Measurements from ENCODE around the gene MPPED1.

The MPPED1 gene

GRCh38 chr22:43526946-43527345, 115.1 kb downstream of the MPPED1 start:
- no peak for DNase-seq
- Mint-ChIP-seq H3K27me3 (ENCODE audit: low read depth, poor library complexity) (peaks cover 23% of the 10 kb centered on the region), H3K4me1 (peaks cover 13% of the 10 kb centered on the region), H3K36me3 (ENCODE audit: low read depth) (no peaks in the 10 kb centered on the region), H3K9me3 (no peaks in the 10 kb centered on the region), H3K27ac (no peak overlapping the region), H3K4me3 (no peak overlapping the region)
- no peak for TF ChIP-seq CTCF (IDR thresholded peaks at IDR 0.05)

GRCh38 chr22:43528601-43529360, 117.0 kb downstream of the MPPED1 start:
- no peak for DNase-seq
- no peak for TF ChIP-seq CTCF (IDR thresholded peaks at IDR 0.05)
- Mint-ChIP-seq H3K9me3 (no peaks in the 10 kb centered on the region), H3K27ac (no peak overlapping the region), H3K4me1 (peaks cover 13% of the 10 kb centered on the region), H3K27me3 (ENCODE audit: low read depth, poor library complexity) (peaks cover 23% of the 10 kb centered on the region), H3K36me3 (ENCODE audit: low read depth) (no peaks in the 10 kb centered on the region), H3K4me3 (no peak overlapping the region)

GRCh38 chr22:43529461-43529860, 117.6 kb downstream of the MPPED1 start:
- H3K4me1 Mint-ChIP-seq: peaks cover 13% of the 10 kb centered on the region
- no peaks in the 10 kb centered on the region for H3K9me3 Mint-ChIP-seq
- DNase-seq: no peak
- H3K4me3 Mint-ChIP-seq: no peak overlapping the region
- no peaks in the 10 kb centered on the region for H3K36me3 Mint-ChIP-seq (ENCODE audit: low read depth)
- H3K27ac Mint-ChIP-seq: no peak overlapping the region
- no peak for TF ChIP-seq CTCF (IDR thresholded peaks at IDR 0.05)
- H3K27me3 Mint-ChIP-seq (ENCODE audit: low read depth, poor library complexity): peaks cover 23% of the 10 kb centered on the region

- Mint-ChIP-seq H3K4me1 (peaks cover 13% of the 10 kb centered on the region), H3K27ac (no peak overlapping the region), H3K4me3 (no peak overlapping the region), H3K27me3 (ENCODE audit: low read depth, poor library complexity) (peaks cover 18% of the 10 kb centered on the region), H3K36me3 (ENCODE audit: low read depth) (no peaks in the 10 kb centered on the region), H3K9me3 (no peaks in the 10 kb centered on the region)
- no peak for DNase-seq
- no peak for TF ChIP-seq CTCF (IDR thresholded peaks at IDR 0.05)
These were observed 118.1 kb downstream of the MPPED1 start for GRCh38 chr22:43529934-43530333.

- Mint-ChIP-seq H3K36me3 (ENCODE audit: low read depth) (no peaks in the 10 kb centered on the region), H3K27ac (no peak overlapping the region), H3K4me1 (peaks cover 13% of the 10 kb centered on the region), H3K9me3 (no peaks in the 10 kb centered on the region), H3K27me3 (ENCODE audit: low read depth, poor library complexity) (peaks cover 14% of the 10 kb centered on the region), H3K4me3 (no peak overlapping the region)
- no peak for DNase-seq
- TF ChIP-seq CTCF (IDR thresholded peaks at IDR 0.05): no peak
These were observed 118.8 kb downstream of the MPPED1 start for GRCh38 chr22:43530349-43531201.
